ENCODE measurements around the gene FANCB.

GRCh38 chrX:14920196-14920595 is 47.3 kb upstream of the FANCB start:
- no peak for TF ChIP-seq CTCF (conservative IDR thresholded peaks at IDR 0.05; ENCODE audit: low read depth, low read length)
- no peak for TF ChIP-seq EZH2 (IDR thresholded peaks at IDR 0.05; ENCODE audit: low read length, unreplicated experiment)

All from PC-3 (cell line).